Activated CD4-positive, alpha-beta T cell treated with anti-CD3 and anti-CD28 coated beads for 1 hour (primary cell): Measurements from ENCODE around the gene ASMTL.
"Not testable (repeated sequence)": the region's sequence is repeated elsewhere in the genome, so short reads cannot be mapped to it uniquely, and the experiment has no call there.

Experiments
- DNase-seq: peaks from one replicate; pipeline ENCODE4 v3.0.0-alpha.2; 2020

ASMTL gene

DNA sequence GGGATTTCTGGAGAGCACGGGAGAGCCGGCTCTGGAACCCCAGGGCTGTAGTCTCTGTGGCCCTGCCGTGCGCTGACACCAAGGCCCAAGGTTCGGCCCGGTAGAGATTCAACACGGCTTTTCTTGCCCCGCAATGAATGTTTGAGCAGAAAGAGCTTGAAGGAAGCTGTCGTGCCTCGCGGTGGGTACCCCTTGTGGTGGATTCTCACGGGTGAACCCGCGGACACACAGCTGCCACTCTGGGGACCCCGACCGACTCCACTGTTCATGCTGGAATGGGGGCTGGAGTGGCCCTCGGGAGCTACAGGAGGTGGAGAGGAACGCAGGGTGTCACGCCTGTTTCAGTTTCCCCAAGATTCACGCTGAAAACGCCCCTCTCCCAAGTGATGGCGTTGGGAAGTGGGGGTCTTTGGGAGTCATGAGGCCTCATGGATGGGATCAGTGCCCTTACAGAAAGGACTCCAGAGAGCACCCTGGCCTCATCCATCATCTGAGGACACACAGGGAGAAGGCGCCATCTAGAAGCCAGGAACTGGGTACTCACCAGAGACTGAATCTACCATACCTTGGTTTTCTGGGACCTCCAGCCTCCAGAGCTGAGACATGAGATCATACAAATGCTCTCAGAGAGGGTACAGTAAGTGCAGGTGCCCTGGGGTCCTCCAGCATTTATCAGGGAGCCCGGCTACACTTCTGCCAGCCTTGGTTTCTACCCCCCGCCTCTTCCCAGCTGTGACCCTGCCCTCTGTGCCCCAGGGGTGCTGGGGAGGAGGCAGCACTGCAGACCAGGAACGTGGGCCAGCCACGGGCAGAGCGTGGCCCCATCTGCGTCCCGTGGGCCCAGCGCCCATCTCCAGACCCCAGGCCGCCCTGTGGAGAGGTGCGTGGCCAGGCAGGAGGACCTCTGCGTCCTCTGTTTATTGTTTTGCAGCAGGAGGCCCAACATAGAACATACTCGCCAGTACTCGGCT is 67.2 kb downstream of the ASMTL start:
- DNase-seq: no peak

DNA sequence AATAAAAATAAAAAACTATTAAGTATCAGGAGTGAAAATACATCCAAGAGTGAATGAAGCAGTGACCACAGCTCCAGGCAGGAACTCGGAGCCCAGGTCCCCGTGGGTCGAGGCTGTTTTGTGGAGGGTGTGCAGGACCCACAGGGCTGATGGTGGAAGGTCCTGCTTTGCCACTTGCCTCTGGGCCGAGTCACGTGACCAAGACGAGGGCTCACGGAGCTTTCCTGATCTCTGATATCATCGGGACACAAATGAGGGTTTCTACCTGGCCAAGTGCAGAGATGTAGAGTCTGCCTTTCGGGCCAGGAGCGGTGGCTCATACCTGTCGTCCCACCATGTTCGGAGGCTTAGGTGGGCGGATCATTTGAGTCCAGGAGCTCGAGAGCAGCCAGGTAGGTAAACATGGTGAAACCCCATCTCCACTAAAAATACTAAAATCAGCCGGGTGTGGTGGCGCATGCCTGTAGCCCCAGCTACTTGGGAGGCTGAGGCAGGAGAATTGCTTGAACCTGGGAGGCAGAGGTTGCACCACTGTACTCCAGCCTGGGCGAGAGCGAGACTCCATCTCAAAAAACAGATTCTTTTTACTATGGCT is 68.0 kb downstream of the ASMTL start:
- DNase-seq: no peak

DNA sequence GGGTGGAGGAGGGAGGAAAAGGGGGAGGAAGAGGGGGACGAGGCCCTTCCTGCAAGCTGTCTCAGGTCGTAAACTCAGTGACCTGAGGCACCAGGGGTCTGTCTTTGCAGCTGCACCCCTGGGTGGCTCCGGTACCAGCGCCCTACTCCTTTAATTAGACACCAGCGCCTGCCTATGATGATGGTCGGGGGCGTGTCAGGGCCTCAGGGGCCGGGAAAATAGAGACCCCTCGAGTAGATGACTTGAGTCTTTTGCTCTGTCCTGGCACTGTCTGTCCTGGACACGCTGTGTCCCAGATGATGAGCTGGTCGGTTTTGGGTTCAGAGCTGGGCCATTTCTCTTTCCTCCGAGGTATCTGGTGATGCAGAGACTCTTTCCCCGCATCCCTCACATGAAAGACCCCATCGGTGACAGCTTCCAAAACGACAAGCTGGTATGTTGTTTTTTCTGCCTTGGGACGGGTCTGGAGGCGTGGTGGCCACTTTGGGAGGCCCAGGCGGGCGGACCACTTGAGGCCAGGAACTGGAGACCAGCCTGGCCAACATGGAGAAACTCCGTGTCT is 72.0 kb downstream of the ASMTL start:
- no peak for DNase-seq

DNA sequence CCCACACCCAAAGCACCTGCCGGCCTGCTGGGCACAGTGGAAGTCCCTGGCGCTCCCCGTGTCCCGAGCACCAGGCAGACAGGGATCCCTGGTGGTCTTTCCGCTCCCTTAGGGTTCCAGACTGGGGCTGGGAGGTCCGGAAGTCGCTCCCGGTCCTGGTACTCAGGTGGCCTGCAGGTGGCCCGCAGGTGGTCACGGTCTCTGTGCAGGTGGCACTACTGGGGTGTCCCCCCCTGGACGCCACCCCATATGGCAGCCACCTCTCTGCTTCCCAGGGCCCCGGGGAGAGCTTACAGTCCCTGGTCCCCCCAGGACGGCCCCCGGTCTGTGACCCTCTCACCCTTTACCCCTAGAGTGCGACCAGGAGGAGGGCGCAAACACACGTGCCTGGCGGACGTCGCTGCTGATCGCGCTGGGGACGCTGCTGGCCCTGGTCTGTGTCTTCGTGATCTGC is 74.4 kb downstream of the ASMTL start:
- DNase-seq: no peak

DNA sequence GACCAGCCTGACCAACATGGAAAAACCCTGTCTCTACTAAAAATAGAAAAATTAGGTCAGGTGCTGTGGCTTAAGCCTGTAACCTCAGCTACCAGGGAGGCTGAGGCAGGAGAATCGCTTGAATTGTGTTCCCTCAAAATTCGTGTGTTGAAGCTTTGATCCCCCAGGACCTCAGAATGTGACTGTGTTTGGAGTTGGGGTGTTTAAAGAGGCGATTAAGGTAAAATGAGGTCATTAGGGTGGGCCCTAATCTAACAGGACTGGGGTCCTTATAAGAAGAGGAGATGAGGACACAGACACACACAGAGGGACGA is 84.4 kb downstream of the ASMTL start:
- no peak for DNase-seq

DNA sequence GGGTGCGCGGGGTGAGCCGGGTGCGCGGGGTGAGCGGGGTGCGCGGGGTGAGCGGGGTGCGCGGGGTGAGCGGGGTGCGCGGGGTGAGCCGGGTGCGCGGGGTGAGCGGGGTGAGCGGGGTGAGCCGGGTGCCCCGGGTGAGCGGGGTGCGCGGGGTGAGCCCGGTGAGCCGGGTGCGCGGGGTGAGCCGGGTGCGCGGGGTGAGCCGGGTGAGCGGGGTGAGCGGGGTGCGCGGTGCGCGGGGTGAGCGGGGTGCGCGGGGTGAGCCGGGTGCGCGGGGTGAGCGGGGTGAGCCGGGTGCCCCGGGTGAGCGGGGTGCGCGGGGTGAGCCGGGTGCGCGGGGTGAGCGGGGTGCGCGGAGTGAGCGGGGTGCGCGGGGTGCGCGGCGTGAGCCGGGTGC is 86.3 kb downstream of the ASMTL start:
- not testable (repeated sequence) for DNase-seq

DNA sequence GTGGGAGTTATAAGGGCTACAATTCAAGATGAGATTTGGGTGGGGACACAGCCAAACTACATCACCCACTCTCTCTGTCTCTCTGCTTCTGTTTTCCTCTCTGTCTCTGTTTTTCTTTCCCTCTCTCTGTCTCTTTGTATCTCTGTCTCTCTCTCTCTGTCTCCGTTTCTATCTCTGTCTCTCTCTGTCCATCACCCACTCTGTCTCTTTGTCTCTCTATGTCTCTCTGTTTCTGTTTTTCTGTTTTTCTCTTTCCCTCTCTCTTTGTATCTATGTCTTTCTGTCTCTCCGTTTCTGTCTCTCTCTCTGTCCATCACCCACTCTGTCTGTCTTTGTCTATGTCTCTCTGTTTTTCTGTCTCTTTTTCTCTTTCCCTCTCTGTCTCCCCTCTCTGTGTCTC is 90.8 kb downstream of the ASMTL start:
- DNase-seq: no peak

DNA sequence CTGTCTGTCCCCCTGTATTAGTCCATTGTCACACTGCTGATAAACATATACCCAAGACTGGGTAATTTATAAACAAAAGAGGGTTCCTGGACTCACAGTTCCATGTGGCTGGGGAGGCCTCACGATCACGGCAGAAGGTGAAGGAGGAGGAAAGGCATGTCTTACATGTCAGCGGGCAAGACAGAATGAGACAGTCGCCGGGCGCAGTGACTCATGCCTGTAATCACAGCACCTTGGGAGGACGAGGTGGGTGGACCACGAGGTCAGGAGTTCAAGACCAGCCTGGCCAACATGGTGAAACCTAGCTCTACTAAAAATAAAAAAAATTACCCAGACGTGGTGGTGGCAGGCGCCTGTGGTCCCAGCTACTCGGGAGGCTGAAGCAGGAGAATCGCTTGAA is 91.4 kb downstream of the ASMTL start:
- no peak for DNase-seq

DNA sequence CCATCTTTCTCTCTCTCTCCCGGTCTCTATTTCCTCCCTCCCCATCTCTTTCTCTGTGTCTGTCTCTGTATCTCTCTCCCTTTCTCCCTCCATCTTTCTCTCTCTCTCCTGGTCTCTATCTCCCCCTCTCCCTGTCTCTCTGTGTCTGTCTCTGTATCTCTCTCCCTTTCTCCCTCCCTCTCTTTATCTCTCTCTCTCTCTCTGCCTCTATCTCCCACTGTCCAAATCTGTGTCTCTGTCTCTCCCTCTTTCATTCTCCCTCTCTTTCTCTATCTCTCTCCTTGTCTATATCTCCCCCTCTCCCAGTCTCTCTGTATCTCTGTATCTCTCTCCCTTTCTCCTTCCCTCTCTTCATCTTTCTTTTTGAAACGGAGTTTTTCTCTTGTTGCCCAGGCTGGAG is 92.5 kb downstream of the ASMTL start:
- no peak for DNase-seq

DNA sequence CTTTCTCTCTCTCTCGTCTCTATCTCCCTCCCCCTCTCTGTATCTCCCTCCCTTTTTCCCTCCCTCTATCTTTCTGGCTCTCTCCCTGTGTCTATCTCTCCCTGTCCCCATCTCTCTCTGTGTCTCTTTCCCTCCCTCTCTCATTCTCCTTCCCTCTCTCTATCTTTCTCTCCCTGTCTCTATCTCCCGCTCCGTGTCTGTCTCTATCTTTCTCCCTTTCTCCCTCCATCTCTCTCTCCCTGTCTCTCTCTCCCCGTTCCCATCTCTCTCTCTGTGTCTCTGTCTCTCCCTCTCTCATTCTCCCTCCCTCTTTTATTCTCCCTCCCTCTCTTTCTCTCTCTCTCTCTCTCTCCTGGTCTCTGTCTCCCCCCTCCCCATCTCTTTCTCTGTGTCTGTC is 93.2 kb downstream of the ASMTL start:
- DNase-seq: no peak

DNA sequence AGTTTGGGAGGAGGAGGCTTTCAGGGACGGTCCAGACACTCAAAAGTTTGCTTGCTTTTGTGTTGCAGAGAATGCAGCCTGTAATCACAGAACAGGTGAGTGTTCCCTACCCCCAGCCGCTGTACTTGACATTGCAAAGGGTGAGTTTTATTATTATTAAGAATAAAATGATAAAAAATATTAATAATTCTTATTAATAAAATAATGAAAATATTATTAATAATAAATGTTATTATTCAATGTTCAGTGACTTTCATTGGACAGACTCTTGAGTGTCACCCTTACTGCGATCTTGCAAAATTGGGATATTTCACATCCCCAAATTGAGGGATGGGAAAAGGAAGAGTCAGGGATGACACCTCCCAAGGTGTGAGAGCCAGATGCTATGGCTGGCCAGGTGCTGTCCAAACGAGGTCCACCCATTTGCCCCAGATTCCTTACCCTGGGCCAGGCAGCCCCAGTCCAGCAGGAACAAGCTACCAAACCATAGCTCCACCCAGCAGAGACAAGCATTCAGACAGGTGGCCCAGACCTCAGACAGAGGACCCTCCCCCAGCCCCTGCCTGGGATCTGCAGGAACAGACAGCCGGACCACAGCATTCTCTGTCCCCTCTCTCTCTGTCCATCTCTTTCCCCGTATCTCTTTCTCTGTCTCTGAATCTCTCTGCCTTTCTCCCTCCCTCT is 93.8 kb downstream of the ASMTL start:
- DNase-seq: no peak

DNA sequence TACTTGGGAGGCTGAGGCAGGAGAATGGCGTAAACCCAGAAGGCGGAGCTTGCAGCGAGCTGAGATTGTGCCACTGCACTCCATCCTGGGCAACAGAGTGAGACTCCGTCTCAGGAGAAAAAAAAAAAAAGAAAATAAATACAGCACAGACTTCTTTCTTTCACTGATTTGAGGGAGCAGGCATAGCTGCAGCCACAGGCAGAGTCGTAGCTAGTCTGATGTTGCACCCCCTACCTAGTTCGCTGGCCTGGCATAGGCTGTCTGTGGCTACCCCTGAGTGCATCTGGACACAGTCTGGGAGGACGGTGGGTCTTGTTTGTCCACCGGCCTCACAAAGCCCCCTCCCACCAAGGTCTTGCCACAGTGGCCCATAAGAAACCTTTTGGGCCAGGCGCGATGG is 94.7 kb downstream of the ASMTL start:
- no peak for DNase-seq

DNA sequence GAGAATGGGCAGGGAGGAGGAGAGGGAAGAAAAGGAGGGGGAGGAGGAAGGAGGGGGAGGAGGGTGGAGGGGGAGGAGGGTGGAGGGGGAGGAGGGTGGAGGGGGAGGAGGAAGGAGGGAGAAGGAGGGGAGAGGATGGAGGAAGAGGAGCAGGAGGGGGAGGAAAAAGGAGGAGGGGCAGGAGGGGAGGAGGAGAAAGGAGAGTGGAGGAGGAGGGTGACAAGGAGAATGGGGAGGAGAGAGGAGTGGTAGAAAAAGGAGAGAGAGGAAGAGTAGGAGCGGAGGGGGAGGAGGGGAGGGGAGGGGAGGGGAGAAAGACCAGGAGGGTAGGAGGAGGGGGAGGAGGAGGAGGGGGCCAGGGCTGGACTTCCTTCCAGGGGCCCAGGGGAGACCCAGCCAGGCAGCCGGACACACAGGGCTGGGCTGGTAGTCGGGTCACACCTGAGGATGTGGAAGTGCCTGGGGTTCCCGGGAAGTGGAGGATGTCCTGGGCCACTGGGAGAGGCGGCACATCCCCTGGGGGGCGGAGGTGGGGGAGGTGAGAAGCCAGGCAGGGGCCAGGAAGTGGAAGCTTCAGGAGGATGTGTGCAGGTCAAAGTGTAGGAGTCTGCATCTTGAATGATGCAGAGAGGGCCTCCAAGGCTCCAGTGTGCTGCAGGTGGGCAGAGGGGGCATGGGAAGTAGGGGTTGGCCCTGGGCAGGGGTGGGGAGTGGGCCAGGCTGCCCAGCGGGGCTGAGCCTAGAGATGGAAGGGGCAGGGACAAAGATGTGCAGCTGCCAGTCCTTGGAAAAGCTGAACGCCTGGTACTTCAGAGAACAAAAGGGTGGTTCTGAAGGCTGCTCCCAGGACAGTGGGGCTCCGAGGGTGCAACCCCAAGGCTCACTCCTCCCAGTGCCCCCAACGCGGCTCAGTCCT is 97.3 kb downstream of the ASMTL start:
- no peak for DNase-seq

DNA sequence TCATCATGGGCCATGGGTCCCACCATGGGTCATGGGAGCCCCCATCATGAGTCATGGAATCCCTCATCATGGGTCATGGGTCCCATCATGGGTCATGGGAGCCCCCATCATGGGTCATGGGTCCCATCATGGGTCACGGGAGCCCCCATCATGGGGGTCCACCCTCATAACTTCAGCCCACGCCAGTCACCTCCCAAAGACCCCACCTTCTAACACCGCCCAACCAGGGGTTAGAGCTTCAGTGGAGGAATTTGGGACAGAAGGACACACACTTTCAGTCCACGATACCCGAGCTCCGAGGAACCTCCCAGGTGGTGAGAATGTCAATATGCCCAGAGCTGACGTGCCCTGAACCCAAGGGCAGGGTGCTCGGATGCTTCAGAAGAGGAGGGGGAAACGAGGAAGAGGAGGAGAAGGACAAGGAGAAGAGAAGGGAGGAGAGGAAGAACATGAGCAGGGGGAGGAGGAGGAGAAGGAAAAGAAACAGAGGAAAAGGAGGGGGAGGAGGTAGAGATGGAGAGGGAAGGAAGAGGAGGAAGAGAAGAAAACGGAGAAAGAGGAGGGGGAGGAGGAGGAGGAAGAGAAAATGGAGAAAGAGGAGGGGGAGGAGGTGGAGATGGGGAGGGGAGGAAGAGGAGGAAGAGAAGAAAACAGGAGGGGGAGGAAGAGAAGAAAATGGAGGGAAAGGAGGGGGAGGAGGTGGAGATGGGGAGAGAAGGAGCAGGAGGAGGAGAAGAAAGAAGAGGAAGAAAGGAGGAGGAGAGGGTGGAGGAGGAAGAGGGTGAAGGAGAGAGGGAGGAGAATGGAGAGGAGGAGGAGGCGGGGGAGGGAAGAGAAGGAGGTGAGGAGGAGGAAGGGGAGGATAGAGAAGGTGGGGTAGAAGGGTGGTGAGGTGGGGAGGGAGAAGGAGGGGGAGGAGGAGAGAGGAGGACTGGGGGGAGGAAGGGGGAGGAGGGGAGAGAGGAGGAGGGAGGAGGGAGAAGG is 98.4 kb downstream of the ASMTL start:
- DNase-seq: no peak
